CD8-positive, alpha-beta memory T cell (primary cell): Measurements from ENCODE around the gene CTBP1. TPM values are rescaled to one million over a fixed set of nuclear protein-coding genes. Genes with fewer than 3 reads are reported as not detected.

Experiments used
- CTCF ChIA-PET: fragments of 350-600 bp; sonication (Branson Sonifier 250); formaldehyde crosslinking; loops from one replicate; lab custom pipeline; 2021; ENCODE audit warnings: antibody characterized with exemption; lab: Charles Lee
- POLR2A ChIA-PET: fragments of 350-600 bp; sonication (Branson Sonifier 250); formaldehyde crosslinking; loops from one replicate; lab custom pipeline; 2021; ENCODE audit warnings: antibody characterized with exemption; lab: Charles Lee
- DNase-seq, 5 donors: peaks; one replicate each; pipeline versions ENCODE4 v3.0.0 to v3.0.0-alpha.2; 2020 to 2022; ENCODE audit warnings: mixed read lengths in 1 of 5
- H3K27ac ChIP-seq: one replicate; pipeline ENCODE4 v1.7.0; 2013; ENCODE audit warnings: low read depth, mild to moderate bottlenecking, low read length, moderate library complexity
- H3K27me3 ChIP-seq: 2 replicates; pipeline ENCODE4 v1.7.0; 2013; ENCODE audit warnings: low read length, mild to moderate bottlenecking; ENCODE audit not compliant: insufficient read depth, poor library complexity, severe bottlenecking
- H3K36me3 ChIP-seq: 2 replicates; pipeline ENCODE4 v1.7.0; 2013; ENCODE audit warnings: mild to moderate bottlenecking, low read length, moderate library complexity; ENCODE audit not compliant: insufficient read depth
- H3K4me1 ChIP-seq: 2 replicates; pipeline ENCODE4 v1.7.0; 2013; ENCODE audit warnings: mild to moderate bottlenecking, low read length, moderate library complexity; ENCODE audit not compliant: insufficient read depth
- H3K4me3 ChIP-seq: 2 replicates; pipeline ENCODE4 v1.7.0; 2013; ENCODE audit warnings: mild to moderate bottlenecking, low read length
- H3K9me3 ChIP-seq: 2 replicates; pipeline ENCODE4 v1.7.0; 2013; ENCODE audit warnings: mild to moderate bottlenecking, low read length
- H3K27ac Mint-ChIP-seq, 8 donors: one replicate each; pipeline ENCODE4 v1.8.0; 2020 to 2021; ENCODE audit warnings: mixed read lengths in 8 of 8, mild to moderate bottlenecking in 6 of 8, inconsistent platforms in 3 of 8, moderate library complexity in 3 of 8
- H3K27me3 Mint-ChIP-seq, 2 donors: one replicate each; pipeline ENCODE4 v1.8.0; 2020 to 2021; ENCODE audit warnings: mixed read lengths in 2 of 2, mild to moderate bottlenecking in 1 of 2, moderate library complexity in 1 of 2
- H3K36me3 Mint-ChIP-seq, 3 donors: one replicate each; pipeline ENCODE4 v1.8.0; 2020 to 2021; ENCODE audit warnings: mixed read lengths in 3 of 3, inconsistent platforms in 1 of 3, mild to moderate bottlenecking in 1 of 3
- H3K4me1 Mint-ChIP-seq, 3 donors: one replicate each; pipeline ENCODE4 v1.8.0; 2020 to 2021; ENCODE audit warnings: mixed read lengths in 3 of 3, inconsistent platforms in 1 of 3, mild to moderate bottlenecking in 1 of 3
- H3K4me3 Mint-ChIP-seq, 7 donors: one replicate each; pipeline ENCODE4 v1.8.0; 2020 to 2021; ENCODE audit warnings: mixed read lengths in 7 of 7, mild to moderate bottlenecking in 6 of 7, moderate library complexity in 4 of 7, inconsistent platforms in 2 of 7
- H3K9me3 Mint-ChIP-seq, 5 donors: one replicate each; pipeline ENCODE4 v1.8.0; 2020 to 2022; ENCODE audit warnings: mixed read lengths in 5 of 5, mild to moderate bottlenecking in 3 of 5, moderate library complexity in 2 of 5, inconsistent platforms in 1 of 5
- polyA plus RNA-seq: library from polyadenylated mRNA; unstranded; fragments of 300-500 nt; fragmentation: Illumina TruSeq; gene quantifications from one replicate; pipeline ENCODE4 v1.2.3, GENCODE V29; 2021
- total RNA-seq, 2 experiments: library from RNA; stranded (reverse); gene quantifications; one replicate each; pipeline ENCODE4 v1.2.3, GENCODE V29; 2021

Gene CTBP1
- total and polyA plus RNA-seq, 3 experiments from 2014 or later: 88.1 to 149 (median 139) TPM

- Histone ChIP-seq H3K9me3 (no peaks in the 10 kb centered on the region), H3K36me3 (no peaks in the 10 kb centered on the region), H3K4me1 (peaks cover 33% of the 10 kb centered on the region), H3K27ac (no peak overlapping the region), H3K27me3 (peaks cover 12% of the 10 kb centered on the region), H3K4me3 (no peak overlapping the region)
- H3K36me3 Mint-ChIP-seq: peaks cover 3 to 7% (median 4%) of the 10 kb centered on the region in 3 donors
- DNase-seq: no peak
- peak overlapping the region in 2 of 7 donors; percentile 12 to 48 for H3K4me3 Mint-ChIP-seq
- peaks cover 0 to 5% of the 10 kb centered on the region in 2 donors for H3K27me3 Mint-ChIP-seq
- POLR2A ChIA-PET: no interaction called here
- peak overlapping the region in 5 of 8 donors; percentile 8 to 90 (median 24) for H3K27ac Mint-ChIP-seq
- CTCF ChIA-PET: interaction anchor here (1.0 to 1.9 kb wide), 2 partner anchors 8 to 27 kb away, joined by 3 to 5 read pairs; no protein-coding TSS in a partner anchor
- peaks cover 30 to 59% (median 45%) of the 10 kb centered on the region in 3 donors for H3K4me1 Mint-ChIP-seq
- peaks cover 0 to 11% (median 5%) of the 10 kb centered on the region in 5 donors for H3K9me3 Mint-ChIP-seq
Measured at GRCh38 chr4:1175635-1176229, 73.2 kb downstream of the CTBP1 start.

- DNase-seq: no peak
- Mint-ChIP-seq H3K9me3 (peaks cover 0 to 4% (median 3%) of the 10 kb centered on the region in 5 donors), H3K27ac (peak overlapping the region in 1 of 8 donors; percentile 90), H3K4me1 (peaks cover 24 to 57% (median 44%) of the 10 kb centered on the region in 3 donors), H3K27me3 (peaks cover 2 to 7% of the 10 kb centered on the region in 2 donors), H3K4me3 (no peak overlapping the region), H3K36me3 (peaks cover 0 to 1% (median under 1%) of the 10 kb centered on the region in 3 donors)
- H3K36me3 ChIP-seq: no peaks in the 10 kb centered on the region
- no peak overlapping the region for H3K27ac ChIP-seq
- ChIA-PET CTCF (interaction anchor here (1.0 to 1.9 kb wide), 2 partner anchors 8 to 28 kb away, joined by 3 to 5 read pairs; no protein-coding TSS in a partner anchor), POLR2A (no interaction called here)
- H3K27me3 ChIP-seq: peaks cover 12% of the 10 kb centered on the region
- no peak overlapping the region for H3K4me3 ChIP-seq
- H3K4me1 ChIP-seq: peaks cover 36% of the 10 kb centered on the region
- H3K9me3 ChIP-seq: no peaks in the 10 kb centered on the region
Measured at GRCh38 chr4:1174941-1175634, 73.8 kb downstream of the CTBP1 start.

- Histone ChIP-seq H3K9me3 (no peaks in the 10 kb centered on the region), H3K4me1 (peaks cover 25% of the 10 kb centered on the region), H3K27me3 (peaks cover 12% of the 10 kb centered on the region), H3K27ac (no peak overlapping the region), H3K36me3 (no peaks in the 10 kb centered on the region), H3K4me3 (no peak overlapping the region)
- no peak for DNase-seq
- POLR2A ChIA-PET: interaction anchor here (0.9 to 1.0 kb wide), 2 partner anchors 30 to 75 kb away, joined by 3 to 4 read pairs; no protein-coding TSS in a partner anchor
- CTCF ChIA-PET: interaction anchor here (0.9 to 1.2 kb wide), 2 partner anchors 13 to 95 kb away, joined by 3 read pairs; no protein-coding TSS in a partner anchor
- peak overlapping the region in 5 of 7 donors; percentile 22 to 73 (median 41) for H3K4me3 Mint-ChIP-seq
- no peaks in the 10 kb centered on the region for H3K9me3 Mint-ChIP-seq
- peak overlapping the region in 3 of 8 donors; percentile 26 to 65 (median 52) for H3K27ac Mint-ChIP-seq
- peaks cover 2 to 8% of the 10 kb centered on the region in 2 donors for H3K27me3 Mint-ChIP-seq
- peaks cover 19 to 52% (median 35%) of the 10 kb centered on the region in 3 donors for H3K4me1 Mint-ChIP-seq
- no peaks in the 10 kb centered on the region for H3K36me3 Mint-ChIP-seq
Measured at GRCh38 chr4:1172971-1173757, 75.8 kb downstream of the CTBP1 start.

- H3K4me3 ChIP-seq: peak within 1 kb of the TSS; percentile 22
- peaks cover 2 to 8% of the 10 kb centered on the region in 2 donors for H3K27me3 Mint-ChIP-seq
- peaks cover 0 to 2% (median 0%) of the 10 kb centered on the region in 3 donors for H3K36me3 Mint-ChIP-seq
- peaks cover 23% of the 10 kb centered on the region for H3K4me1 ChIP-seq
- H3K27ac Mint-ChIP-seq: peak within 1 kb of the TSS in 5 of 8 donors; percentile 52 to 80 (median 72)
- no peaks in the 10 kb centered on the region for H3K9me3 Mint-ChIP-seq
- POLR2A ChIA-PET: interaction anchor here (0.7 to 0.9 kb wide), 2 partner anchors 43 to 76 kb away, joined by 3 read pairs; no protein-coding TSS in a partner anchor
- CTCF ChIA-PET: interaction anchor here (1.1 to 1.9 kb wide), 2 partner anchors 12 to 41 kb away, joined by 3 to 5 read pairs; no protein-coding TSS in a partner anchor
- H3K27ac ChIP-seq: no peak within 1 kb of the TSS
- H3K36me3 ChIP-seq: no peaks in the 10 kb centered on the region
- H3K9me3 ChIP-seq: no peaks in the 10 kb centered on the region
- peak within 1 kb of the TSS; percentile 72 to 91 (median 77) for H3K4me3 Mint-ChIP-seq
- H3K4me1 Mint-ChIP-seq: peaks cover 21 to 53% (median 35%) of the 10 kb centered on the region in 3 donors
- H3K27me3 ChIP-seq: peaks cover 12% of the 10 kb centered on the region
- DNase-seq: no peak
Measured at GRCh38 chr4:1172228-1172851, 76.6 kb downstream of the CTBP1 start, which contains the start of gene SPON2. Gene SPON2 (minus strand): TSS chr4:1172583.

DNA sequence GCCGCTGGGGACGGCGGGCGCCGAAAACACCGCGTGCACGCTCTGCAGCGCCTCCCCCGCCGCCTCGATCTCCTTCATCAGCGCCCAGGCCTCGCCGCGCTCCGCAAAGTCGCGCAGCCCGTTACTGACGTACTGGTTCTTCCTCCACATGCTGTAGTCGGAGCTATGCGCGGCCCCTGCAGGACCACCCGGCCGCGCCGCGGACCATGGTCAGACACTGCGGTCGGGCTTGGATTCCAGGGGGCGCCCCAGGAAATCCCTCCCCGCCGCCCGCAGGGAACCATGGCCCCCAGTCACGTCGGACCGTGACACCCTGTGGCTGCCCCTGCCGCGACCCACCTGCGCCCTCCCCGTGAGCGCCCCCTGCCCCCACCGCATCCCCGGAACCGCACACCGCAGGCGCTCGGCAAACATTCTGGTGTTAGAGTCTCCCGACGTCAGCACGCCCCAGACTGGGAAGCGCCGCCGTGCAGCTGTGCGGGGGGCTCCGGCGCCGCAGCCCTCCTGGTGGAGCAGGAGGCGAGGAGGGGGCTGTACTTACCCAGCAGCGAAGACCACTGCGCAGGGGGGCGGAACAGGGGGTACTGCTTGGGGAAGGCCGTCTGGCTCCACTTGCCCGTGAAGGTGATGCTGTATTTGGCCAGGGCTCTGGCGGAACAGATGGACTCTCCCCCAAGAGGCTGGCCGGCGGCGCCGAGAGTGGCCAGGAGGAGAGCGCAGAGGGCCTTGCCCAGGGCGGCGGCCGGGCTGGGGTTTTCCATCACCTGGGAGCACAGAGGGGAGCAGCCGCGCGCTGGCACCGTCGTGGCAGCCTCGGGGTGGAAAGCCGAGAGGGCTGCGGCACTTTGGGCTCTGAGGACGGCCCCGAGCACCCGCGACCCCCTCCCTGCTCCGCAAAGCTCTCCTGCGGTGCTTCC lies 77.4 kb downstream of the CTBP1 start:
- ChIA-PET POLR2A (interaction anchor here (0.7 kb wide), 1 partner anchor 44 kb away, joined by 3 read pairs; no protein-coding TSS in a partner anchor), CTCF (interaction anchor here (0.7 to 1.9 kb wide), 3 partner anchors 13 to 77 kb away, joined by 3 to 5 read pairs (median 3); partner anchors contain the start of gene CTBP1)
- Mint-ChIP-seq H3K9me3 (no peaks in the 10 kb centered on the region), H3K27me3 (peaks cover 2 to 8% of the 10 kb centered on the region in 2 donors), H3K4me1 (peaks cover 19 to 52% (median 32%) of the 10 kb centered on the region in 3 donors), H3K4me3 (peak overlapping the region; percentile 72 to 91 (median 77)), H3K36me3 (peaks cover 0 to 2% (median 0%) of the 10 kb centered on the region in 3 donors), H3K27ac (peak overlapping the region in 6 of 8 donors; percentile 42 to 80 (median 74))
- Histone ChIP-seq H3K4me1 (peaks cover 25% of the 10 kb centered on the region), H3K36me3 (no peaks in the 10 kb centered on the region), H3K27ac (no peak overlapping the region), H3K9me3 (no peaks in the 10 kb centered on the region), H3K27me3 (peaks cover 12% of the 10 kb centered on the region), H3K4me3 (peak overlapping the region; percentile 22)
- peak; percentile 50 to 72 (median 64) for DNase-seq

GRCh38 chr4:1170976-1171310 lies 78.0 kb downstream of the CTBP1 start:
- H3K4me1 ChIP-seq: peaks cover 25% of the 10 kb centered on the region
- H3K36me3 ChIP-seq: no peaks in the 10 kb centered on the region
- Mint-ChIP-seq H3K9me3 (no peaks in the 10 kb centered on the region), H3K36me3 (peaks cover 0 to 2% (median 0%) of the 10 kb centered on the region in 3 donors), H3K4me1 (peaks cover 15 to 48% (median 26%) of the 10 kb centered on the region in 3 donors), H3K27me3 (peaks cover 2 to 8% of the 10 kb centered on the region in 2 donors), H3K27ac (peak overlapping the region in 2 of 8 donors; percentile 42 to 80), H3K4me3 (peak overlapping the region; percentile 72 to 91 (median 77))
- no peak overlapping the region for H3K4me3 ChIP-seq
- POLR2A ChIA-PET: no interaction called here
- no peaks in the 10 kb centered on the region for H3K9me3 ChIP-seq
- H3K27me3 ChIP-seq: peaks cover 12% of the 10 kb centered on the region
- no peak for DNase-seq
- CTCF ChIA-PET: interaction anchor here (0.7 to 1.9 kb wide), 3 partner anchors 13 to 78 kb away, joined by 3 to 5 read pairs (median 3); partner anchors contain the start of gene CTBP1
- H3K27ac ChIP-seq: no peak overlapping the region
